ENCODE measurements around the gene TBX21.

DNA sequence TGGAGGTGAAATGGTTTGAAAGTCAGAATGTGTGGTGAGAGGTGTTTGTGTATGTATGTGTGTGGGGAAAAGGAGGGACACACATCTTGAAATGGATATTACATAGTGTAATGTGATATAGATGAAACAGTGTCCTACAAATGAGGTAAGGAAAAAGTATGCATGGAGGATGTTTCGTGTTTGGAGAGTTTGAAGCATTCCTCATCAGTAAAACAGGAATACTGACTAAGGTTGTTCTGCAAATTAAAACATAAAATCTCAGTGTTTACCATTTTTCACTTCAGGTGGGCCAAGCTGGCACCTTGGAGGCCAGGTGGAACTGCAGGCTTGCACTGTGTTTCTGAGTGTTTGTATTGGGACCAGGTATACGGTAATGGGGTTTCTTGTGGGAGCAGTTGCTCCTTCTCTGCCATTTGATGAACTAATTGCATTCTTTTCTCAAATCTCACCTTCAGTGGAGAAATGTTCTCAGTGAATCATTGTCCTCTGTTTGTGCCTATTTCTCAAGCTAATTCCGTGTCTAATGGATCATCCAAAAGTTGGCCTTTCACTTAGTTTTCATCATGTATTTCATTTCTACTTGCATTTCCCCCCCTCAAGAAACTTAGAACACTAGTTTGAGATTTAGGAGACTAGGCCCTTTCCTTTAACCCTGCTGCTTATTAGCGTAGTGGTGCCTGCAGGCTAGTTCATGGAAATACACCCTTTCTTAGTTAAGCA, 47.3 kb upstream of the TBX21 start:
- TF ChIP-seq, protein P1, sequence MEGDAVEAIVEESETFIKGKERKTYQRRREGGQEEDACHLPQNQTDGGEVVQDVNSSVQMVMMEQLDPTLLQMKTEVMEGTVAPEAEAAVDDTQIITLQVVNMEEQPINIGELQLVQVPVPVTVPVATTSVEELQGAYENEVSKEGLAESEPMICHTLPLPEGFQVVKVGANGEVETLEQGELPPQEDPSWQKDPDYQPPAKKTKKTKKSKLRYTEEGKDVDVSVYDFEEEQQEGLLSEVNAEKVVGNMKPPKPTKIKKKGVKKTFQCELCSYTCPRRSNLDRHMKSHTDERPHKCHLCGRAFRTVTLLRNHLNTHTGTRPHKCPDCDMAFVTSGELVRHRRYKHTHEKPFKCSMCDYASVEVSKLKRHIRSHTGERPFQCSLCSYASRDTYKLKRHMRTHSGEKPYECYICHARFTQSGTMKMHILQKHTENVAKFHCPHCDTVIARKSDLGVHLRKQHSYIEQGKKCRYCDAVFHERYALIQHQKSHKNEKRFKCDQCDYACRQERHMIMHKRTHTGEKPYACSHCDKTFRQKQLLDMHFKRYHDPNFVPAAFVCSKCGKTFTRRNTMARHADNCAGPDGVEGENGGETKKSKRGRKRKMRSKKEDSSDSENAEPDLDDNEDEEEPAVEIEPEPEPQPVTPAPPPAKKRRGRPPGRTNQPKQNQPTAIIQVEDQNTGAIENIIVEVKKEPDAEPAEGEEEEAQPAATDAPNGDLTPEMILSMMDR (conservative IDR thresholded peaks at IDR 0.05; ENCODE audit: low read depth in 2 of 2) = no peak
- TF ChIP-seq EZH2 (IDR thresholded peaks at IDR 0.05; ENCODE audit: low read depth, unreplicated experiment) (no peak), EZH2phosphoT487 (IDR thresholded peaks at IDR 0.05; ENCODE audit: unreplicated experiment) (no peak), POLR2AphosphoS5 (IDR thresholded peaks at IDR 0.05; ENCODE audit: low read depth) (no peak), ZNF114 (CRISPR knock-in tag; IDR thresholded peaks at IDR 0.05) (no peak), JUNB (IDR thresholded peaks at IDR 0.05; ENCODE audit: unreplicated experiment) (no peak), ZNF331 (CRISPR knock-in tag; IDR thresholded peaks at IDR 0.05; ENCODE audit: low read depth) (no peak), CREB1 (CRISPR knock-in tag; IDR thresholded peaks at IDR 0.05; ENCODE audit: low read depth) (no peak), NANOG (IDR thresholded peaks at IDR 0.05; ENCODE audit: borderline replicate concordance) (no peak), STAT1 (IDR thresholded peaks at IDR 0.05; ENCODE audit: unreplicated experiment) (no peak)
- TF ChIP-seq, protein P2, sequence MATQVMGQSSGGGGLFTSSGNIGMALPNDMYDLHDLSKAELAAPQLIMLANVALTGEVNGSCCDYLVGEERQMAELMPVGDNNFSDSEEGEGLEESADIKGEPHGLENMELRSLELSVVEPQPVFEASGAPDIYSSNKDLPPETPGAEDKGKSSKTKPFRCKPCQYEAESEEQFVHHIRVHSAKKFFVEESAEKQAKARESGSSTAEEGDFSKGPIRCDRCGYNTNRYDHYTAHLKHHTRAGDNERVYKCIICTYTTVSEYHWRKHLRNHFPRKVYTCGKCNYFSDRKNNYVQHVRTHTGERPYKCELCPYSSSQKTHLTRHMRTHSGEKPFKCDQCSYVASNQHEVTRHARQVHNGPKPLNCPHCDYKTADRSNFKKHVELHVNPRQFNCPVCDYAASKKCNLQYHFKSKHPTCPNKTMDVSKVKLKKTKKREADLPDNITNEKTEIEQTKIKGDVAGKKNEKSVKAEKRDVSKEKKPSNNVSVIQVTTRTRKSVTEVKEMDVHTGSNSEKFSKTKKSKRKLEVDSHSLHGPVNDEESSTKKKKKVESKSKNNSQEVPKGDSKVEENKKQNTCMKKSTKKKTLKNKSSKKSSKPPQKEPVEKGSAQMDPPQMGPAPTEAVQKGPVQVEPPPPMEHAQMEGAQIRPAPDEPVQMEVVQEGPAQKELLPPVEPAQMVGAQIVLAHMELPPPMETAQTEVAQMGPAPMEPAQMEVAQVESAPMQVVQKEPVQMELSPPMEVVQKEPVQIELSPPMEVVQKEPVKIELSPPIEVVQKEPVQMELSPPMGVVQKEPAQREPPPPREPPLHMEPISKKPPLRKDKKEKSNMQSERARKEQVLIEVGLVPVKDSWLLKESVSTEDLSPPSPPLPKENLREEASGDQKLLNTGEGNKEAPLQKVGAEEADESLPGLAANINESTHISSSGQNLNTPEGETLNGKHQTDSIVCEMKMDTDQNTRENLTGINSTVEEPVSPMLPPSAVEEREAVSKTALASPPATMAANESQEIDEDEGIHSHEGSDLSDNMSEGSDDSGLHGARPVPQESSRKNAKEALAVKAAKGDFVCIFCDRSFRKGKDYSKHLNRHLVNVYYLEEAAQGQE (IDR thresholded peaks at IDR 0.05; ENCODE audit: unreplicated experiment) = no peak
